HG03066 (cell line): ENCODE measurements around the gene L3MBTL4.
"Not testable (repeated sequence)": the region's sequence is repeated elsewhere in the genome, so short reads cannot be mapped to it uniquely, and the experiment has no call there.

Experiments
- ATAC-seq: cut with Tn5 transposase; IDR thresholded peaks from one replicate; pipeline ENCODE4 v1.9.1; 2021; ENCODE audit warnings: low read depth; ENCODE audit not compliant: unreplicated experiment

L3MBTL4 gene

GRCh38 chr18:6056171-6056910 lies 358.4 kb downstream of the L3MBTL4 start:
- no peak for ATAC-seq

GRCh38 chr18:6055711-6056110 lies 359.0 kb downstream of the L3MBTL4 start:
- no peak for ATAC-seq

DNA sequence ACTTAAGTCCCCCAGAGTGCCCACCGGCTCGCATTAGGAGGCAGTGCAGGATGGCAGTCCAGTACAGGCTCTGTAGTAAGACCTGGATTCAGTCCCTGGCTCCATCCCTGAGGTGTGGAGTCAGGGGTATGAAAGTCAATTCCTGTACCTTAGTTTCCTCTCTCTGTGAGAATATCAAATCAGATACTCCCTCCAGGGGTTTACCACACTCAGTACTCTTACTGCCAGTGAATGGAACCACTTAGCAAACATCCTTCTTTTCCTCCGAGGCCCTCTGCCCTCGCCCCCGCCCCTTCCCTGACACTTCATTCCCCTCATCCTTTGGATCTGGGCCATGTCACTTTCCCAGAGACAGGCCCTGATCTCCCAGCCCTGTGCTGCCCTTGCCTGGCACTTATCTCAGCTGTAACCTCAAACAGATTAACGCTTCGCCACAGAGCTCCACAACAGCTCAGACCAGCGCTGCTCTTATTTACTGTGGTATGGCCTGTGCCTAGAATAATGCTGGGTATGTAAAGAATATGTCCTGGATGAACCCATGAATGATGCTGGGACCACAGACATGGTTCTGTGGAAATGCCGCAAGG lies 360.4 kb downstream of the L3MBTL4 start:
- ATAC-seq: no peak

DNA sequence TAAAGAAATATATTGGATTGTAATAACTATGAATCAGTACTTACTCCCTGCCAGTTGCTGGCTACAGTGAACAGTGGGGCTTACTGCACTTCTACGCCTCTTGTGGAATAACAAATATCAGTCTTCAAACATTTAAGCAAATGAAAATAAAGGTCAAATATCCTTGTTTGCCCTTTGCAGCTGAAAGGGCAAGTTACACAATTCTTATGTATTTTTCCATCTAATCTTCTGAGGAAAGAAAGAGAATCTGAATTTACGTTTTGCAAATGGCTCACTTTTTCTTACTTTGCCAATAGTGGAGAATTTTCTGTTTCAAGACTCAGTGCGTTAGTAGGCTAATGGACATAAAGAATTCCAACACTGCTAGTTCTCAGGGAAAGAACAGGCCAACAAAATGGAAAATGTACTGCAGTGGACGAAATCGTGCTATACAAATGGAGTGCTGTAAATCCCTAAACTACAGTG lies 362.2 kb downstream of the L3MBTL4 start:
- no peak for ATAC-seq

- not testable (repeated sequence) for ATAC-seq
Measured at GRCh38 chr18:6047596-6047995, 367.1 kb downstream of the L3MBTL4 start.

GRCh38 chr18:6044773-6045172 lies 369.9 kb downstream of the L3MBTL4 start:
- ATAC-seq: no peak

GRCh38 chr18:6044319-6044718 lies 370.4 kb downstream of the L3MBTL4 start:
- ATAC-seq: no peak

- ATAC-seq: no peak
Measured at GRCh38 chr18:6039055-6039454, 375.7 kb downstream of the L3MBTL4 start.

GRCh38 chr18:6031442-6031841 lies 383.3 kb downstream of the L3MBTL4 start:
- no peak for ATAC-seq

DNA sequence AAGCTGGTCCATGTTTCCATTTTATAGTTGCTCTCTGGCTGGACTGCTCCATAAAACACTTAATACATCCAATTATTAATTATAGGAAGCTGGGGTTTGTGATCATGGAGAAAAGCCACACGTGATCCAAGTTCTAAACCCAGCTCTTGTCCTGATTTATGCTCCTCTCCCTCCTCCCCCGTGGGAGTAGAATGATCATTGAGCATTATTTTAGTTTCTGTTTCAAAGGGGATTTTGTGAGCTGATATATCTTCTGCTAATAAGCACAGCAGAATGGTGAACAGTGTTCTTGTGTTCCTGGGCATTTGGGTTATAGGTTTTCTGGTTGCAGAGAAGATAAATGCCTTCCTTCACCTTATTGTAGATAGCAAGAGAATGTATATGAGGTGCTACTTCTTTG lies 383.7 kb downstream of the L3MBTL4 start:
- ATAC-seq: no peak

DNA sequence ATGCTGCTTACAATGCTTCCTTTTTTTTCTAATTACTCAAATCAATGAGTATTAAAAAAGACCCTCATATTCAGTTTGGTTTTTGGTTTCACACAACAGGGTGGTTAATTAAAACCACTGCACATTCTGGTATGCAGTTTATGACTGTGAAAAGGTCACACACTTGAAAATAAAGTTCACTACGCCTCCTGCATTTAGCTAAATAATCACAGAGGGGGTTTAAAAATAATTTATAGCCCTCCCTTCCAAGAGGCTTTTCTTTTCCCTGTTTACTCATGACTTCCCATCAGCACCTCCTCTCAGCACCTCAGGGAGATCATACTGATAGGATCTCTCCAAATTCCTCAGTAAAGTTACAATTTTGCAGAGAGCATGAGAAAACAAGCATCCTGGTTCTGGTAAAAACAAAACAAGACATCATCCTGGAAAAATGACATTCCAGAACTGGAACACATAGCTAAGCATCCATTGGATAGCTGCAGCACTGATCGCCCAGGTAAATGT lies 389.9 kb downstream of the L3MBTL4 start:
- ATAC-seq: no peak

GRCh38 chr18:6023551-6023950 lies 391.2 kb downstream of the L3MBTL4 start:
- no peak for ATAC-seq

GRCh38 chr18:6022845-6023244 lies 391.9 kb downstream of the L3MBTL4 start:
- no peak for ATAC-seq

DNA sequence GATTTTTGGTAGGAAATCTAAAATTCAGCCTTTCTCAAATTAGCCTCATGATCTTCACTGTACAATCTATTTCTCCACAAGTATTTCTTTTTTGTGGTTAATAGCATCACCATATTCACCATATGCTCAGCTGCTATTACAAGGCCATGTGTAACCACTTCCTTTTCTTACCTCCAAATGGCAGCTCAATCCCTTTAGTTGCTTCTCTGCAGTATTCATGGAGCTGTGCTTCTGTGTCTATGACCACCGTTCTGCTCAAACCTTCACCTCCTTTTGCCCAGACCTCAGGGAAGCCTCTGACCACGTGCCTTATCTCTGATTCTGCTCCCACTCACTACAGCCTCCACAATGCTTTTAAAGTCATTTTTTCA lies 392.7 kb downstream of the L3MBTL4 start:
- no peak for ATAC-seq

DNA sequence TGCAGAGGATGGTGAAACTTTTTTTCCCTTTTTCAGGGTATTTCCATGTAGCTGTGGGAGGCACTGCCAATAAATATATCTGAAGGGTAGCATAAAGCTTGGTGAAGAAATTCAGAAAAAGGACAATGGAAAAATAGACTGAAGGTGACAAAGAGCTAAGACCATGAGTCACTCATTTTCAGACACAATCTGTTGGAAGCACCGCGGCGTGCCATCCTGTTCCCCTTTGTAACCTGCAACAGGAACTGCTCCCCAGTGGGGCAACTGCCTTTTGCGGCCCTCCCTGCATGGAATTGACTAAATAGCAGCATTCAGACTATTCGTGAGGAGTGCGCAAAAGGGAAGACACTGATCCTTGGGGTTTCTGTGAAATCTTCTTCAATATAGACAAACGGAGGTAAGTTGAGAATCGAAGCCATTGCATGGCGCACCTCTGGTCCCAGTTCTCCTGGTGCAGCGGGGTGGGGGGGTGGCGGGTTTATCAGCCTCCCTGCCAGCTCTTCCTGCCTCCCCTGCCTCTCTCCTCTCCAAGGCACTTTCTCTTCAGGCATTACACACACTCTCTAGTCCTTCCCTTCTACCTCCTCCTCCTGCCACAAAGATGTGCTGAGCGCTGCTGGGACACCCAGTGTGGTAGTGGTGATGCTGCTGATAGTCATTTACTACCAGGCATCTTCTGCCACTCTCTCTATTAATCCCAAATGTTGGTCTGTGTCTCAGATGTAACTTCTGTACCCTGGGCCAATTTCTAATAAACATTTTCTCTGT lies 393.2 kb downstream of the L3MBTL4 start:
- ATAC-seq: no peak

DNA sequence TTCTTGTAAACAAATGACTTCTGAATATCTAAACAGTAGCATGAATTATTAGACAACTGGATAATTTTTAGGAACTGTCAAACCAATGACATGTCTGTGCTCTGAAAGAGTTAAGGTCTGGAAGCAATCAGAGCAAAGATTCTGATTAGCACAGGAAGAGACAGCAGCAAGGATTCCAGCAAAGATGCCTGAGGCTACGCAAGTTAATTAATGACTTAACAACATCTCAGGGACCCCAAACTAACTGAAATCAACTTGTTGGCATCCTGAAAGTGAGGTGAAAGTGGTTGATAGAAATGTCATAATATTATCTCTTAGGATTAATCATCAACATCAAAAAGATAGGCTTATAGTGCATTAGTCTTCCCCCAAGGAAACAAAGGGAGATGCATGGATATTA lies 396.0 kb downstream of the L3MBTL4 start:
- no peak for ATAC-seq

GRCh38 chr18:6017171-6017570 lies 397.5 kb downstream of the L3MBTL4 start:
- ATAC-seq: no peak

DNA sequence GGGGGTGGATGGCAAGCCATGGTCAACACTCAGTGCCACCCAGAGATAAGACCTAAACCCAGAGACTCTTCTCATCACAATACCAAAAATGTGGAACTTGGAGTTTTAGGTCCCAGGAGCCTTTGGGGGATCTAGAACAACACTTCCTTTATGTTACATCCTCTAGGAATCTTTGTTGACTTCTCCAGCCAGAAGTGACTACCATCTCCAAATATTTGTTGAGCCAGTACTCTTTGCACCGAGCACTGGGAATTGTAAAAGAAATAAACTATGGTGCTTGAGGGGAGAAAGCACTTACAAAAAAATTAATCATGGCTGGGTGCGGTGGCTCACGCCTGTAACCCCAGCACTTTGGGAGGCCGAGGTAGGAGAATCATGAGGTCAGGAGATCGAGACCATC lies 399.3 kb downstream of the L3MBTL4 start:
- no peak for ATAC-seq

DNA sequence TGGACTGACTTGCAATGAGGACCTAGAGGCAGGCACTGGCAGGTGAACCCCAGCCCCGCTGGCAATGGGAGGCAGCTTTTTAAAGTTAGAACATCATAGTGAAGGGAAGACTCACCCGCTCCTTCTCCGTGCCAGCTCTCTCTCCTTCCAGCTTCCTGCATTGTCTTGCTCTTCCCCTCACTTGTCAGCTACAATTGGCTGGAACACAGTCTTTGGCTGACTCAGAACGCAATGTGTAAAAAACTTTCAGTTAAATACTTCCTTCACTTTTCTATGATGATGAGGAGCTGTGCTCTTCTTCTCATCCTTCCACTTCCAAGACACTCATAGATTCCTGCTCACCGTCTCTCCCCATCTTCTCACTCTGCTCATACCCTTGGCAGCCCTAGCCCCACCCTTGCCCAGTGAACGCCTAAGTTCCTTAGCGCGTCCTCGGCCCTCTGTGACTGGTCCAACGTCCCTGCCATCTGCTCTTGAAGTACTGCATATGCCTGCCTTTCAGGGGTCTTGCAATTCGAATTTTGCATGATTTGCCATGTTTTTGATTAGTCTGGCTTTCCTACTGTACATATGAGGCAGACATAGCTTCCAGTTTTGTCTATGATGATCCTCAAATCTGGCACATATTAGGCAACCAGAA lies 401.4 kb downstream of the L3MBTL4 start:
- ATAC-seq: no peak

DNA sequence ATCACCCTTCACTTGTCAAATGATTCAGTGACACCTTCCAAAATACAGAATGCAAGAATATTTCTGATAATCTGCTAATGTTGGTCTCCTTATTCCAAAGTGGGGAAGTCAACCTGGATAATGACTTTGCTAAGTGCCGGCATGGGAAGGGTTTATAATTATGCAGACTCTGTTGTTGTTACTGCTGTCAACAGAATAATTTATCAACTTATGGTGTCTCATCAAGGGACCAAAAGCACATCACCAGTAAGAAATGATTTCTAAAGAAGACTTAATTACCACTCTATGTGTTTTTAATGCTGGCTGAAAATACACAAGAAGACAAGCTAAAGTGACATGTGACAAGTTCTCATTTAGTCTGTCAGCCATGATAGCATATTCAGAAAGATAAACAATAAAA lies 403.8 kb downstream of the L3MBTL4 start:
- ATAC-seq: no peak

DNA sequence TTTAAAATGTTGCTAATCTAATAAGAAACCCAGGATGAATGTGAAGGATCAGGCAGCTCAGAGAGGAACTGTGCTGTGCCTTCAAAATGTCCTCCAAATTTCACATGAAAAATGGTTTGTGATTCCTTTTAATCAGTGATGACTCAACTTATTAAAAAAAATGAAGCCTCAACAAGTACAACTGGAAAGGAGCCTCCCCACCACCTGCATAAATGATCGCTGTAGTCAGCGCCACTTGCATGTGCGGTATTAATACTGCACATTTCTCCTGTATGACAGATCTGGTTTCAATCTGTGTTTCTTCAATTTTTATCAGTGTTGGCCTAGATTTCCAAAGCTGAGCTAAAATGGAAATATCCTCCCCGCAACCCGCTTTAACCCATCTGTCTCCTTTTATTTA lies 404.4 kb downstream of the L3MBTL4 start:
- no peak for ATAC-seq
